Chondrocyte (in vitro differentiated cells): ENCODE results near the gene PAPOLA. TPM values are rescaled to one million over a fixed set of nuclear protein-coding genes. Genes with fewer than 3 reads are reported as not detected.

Experiments
- DNase-seq: peaks from one replicate; pipeline ENCODE4 v3.0.0; 2021; ENCODE audit warnings: mixed read lengths, low spot score
- H3K27ac Mint-ChIP-seq: one replicate; pipeline ENCODE4 v1.8.0; 2021; ENCODE audit warnings: mild to moderate bottlenecking, moderate library complexity, mixed read lengths; ENCODE audit not compliant: unreplicated experiment
- H3K27me3 Mint-ChIP-seq: 2 replicates; pipeline ENCODE4 v1.8.0; 2021; ENCODE audit warnings: low read depth, mixed read lengths
- H3K36me3 Mint-ChIP-seq: 2 replicates; pipeline ENCODE4 v1.8.0; 2021; ENCODE audit warnings: low read depth, mixed read lengths
- H3K4me1 Mint-ChIP-seq: 2 replicates; pipeline ENCODE4 v1.8.0; 2021; ENCODE audit warnings: low read depth, mild to moderate bottlenecking, mixed read lengths
- H3K4me3 Mint-ChIP-seq: one replicate; pipeline ENCODE4 v1.8.0; 2021; ENCODE audit warnings: mild to moderate bottlenecking, moderate library complexity, mixed read lengths; ENCODE audit not compliant: unreplicated experiment
- H3K9me3 Mint-ChIP-seq: 2 replicates; pipeline ENCODE4 v1.8.0; 2021; ENCODE audit warnings: low read depth, mixed read lengths
- total RNA-seq: library from RNA; stranded (reverse); gene quantifications from 3 replicates; pipeline ENCODE4 v1.2.1, GENCODE V29; 2021
- TF ChIP-seq, protein P1 (sequence below): fragments of 200-600 bp; sonication (generic); IDR thresholded peaks from 2 replicates; pipeline ENCODE4 v1.5.0; 2021; ENCODE audit warnings: antibody characterized with exemption, mild to moderate bottlenecking, moderate library complexity

Gene PAPOLA
- total RNA-seq, 1 donor from 2014 or later, result 114 TPM

DNA sequence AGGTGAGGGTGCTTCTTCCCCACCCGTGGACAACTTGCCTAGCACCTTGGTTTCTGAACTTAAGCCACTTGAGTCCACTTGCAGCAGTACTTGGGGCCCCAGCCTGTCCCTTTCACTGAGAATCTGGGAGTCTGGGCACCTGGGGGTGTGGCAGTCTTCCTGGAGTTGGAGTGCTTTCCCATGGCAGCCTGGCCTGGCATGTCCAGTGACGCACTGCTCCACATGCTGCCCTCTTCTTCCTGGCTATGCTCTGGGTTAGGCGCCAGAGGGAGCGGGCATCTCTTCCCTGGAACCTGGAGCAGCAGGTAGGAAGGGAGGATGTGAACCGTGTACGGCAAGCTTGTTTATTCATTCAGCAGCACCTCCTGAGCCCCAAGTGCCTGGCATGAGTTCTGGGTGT, 76.4 kb downstream of the PAPOLA start:
- Mint-ChIP-seq H3K9me3 (no peaks in the 10 kb centered on the region), H3K4me1 (peaks cover 17% of the 10 kb centered on the region), H3K27me3 (no peaks in the 10 kb centered on the region), H3K36me3 (no peaks in the 10 kb centered on the region), H3K4me3 (no peak overlapping the region), H3K27ac (no peak overlapping the region)
- DNase-seq, result no peak
- TF ChIP-seq, protein P1, sequence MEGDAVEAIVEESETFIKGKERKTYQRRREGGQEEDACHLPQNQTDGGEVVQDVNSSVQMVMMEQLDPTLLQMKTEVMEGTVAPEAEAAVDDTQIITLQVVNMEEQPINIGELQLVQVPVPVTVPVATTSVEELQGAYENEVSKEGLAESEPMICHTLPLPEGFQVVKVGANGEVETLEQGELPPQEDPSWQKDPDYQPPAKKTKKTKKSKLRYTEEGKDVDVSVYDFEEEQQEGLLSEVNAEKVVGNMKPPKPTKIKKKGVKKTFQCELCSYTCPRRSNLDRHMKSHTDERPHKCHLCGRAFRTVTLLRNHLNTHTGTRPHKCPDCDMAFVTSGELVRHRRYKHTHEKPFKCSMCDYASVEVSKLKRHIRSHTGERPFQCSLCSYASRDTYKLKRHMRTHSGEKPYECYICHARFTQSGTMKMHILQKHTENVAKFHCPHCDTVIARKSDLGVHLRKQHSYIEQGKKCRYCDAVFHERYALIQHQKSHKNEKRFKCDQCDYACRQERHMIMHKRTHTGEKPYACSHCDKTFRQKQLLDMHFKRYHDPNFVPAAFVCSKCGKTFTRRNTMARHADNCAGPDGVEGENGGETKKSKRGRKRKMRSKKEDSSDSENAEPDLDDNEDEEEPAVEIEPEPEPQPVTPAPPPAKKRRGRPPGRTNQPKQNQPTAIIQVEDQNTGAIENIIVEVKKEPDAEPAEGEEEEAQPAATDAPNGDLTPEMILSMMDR, result no peak

GRCh38 chr14:96579358-96579757, 77.2 kb downstream of the PAPOLA start:
- Mint-ChIP-seq H3K27me3 (peaks cover under 1% of the 10 kb centered on the region), H3K36me3 (no peaks in the 10 kb centered on the region), H3K9me3 (no peaks in the 10 kb centered on the region), H3K4me3 (no peak overlapping the region), H3K4me1 (peaks cover 9% of the 10 kb centered on the region), H3K27ac (no peak overlapping the region)
- no peak for DNase-seq
- TF ChIP-seq, protein P1, result no peak

GRCh38 chr14:96579855-96580254, 77.7 kb downstream of the PAPOLA start:
- TF ChIP-seq, protein P1, result no peak
- no peaks in the 10 kb centered on the region for H3K9me3 Mint-ChIP-seq
- no peaks in the 10 kb centered on the region for H3K36me3 Mint-ChIP-seq
- H3K4me3 Mint-ChIP-seq, result no peak overlapping the region
- H3K27me3 Mint-ChIP-seq, result peaks cover 3% of the 10 kb centered on the region
- H3K4me1 Mint-ChIP-seq, result peaks cover 4% of the 10 kb centered on the region
- H3K27ac Mint-ChIP-seq, result no peak overlapping the region
- DNase-seq, result no peak

DNA sequence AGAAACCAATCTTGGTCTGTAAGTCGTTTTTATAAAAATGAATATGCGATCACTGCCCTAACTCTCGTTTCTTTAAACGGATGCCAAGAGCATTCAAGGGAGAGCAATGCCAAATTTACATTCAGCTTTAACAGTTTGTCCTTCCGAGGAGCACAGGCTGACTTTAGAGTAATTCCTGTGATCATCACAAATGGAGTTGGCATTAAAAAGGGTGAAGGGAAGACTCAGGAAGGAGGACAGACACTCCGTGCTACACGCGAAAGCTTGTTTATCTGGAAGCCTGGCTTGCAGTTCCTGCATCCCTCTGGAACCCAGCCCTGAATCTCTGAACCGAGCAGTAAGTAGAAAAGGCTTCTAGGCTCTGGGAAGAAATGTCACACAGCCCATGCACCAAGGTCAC, 78.4 kb downstream of the PAPOLA start:
- no peaks in the 10 kb centered on the region for H3K4me1 Mint-ChIP-seq

DNA sequence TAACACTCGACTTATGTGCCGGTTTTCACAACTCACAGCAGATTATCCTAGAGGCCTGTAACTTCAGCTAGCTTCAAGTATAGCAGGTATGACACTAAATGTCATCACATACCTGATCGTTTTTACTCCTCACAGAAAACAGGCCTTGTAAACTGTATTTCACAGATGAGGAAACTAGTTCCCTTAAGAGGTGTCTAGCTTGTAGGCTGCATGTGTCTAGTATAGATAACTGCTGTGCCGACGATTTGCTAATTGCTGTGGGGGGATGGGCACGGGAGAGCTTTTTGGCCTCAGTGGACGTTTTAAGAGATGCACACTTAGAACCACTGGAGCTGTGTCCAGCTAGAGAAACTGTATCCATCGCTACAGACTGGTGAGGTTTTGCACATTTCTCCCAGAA, 78.8 kb downstream of the PAPOLA start:
- TF ChIP-seq, protein P1, result no peak

More for the DNA sequence above, 78.4 kb downstream of the PAPOLA start:
- H3K27me3 Mint-ChIP-seq, result peaks cover 8% of the 10 kb centered on the region
- no peak for DNase-seq
- no peaks in the 10 kb centered on the region for H3K9me3 Mint-ChIP-seq
- no peak overlapping the region for H3K27ac Mint-ChIP-seq
- H3K4me3 Mint-ChIP-seq, result no peak overlapping the region
- TF ChIP-seq, protein P1, result no peak
- H3K36me3 Mint-ChIP-seq, result no peaks in the 10 kb centered on the region

More for the DNA sequence above, 78.8 kb downstream of the PAPOLA start:
- Mint-ChIP-seq H3K36me3 (no peaks in the 10 kb centered on the region), H3K9me3 (no peaks in the 10 kb centered on the region), H3K27ac (no peak overlapping the region), H3K27me3 (peaks cover 9% of the 10 kb centered on the region), H3K4me1 (peaks cover 2% of the 10 kb centered on the region), H3K4me3 (no peak overlapping the region)
- no peak for DNase-seq
